Epithelial cell of alveolus of lung (primary cell): ENCODE results near the gene CHCHD1. TPM values are rescaled to one million over a fixed set of nuclear protein-coding genes. Genes with fewer than 3 reads are reported as not detected.

Experiments used
- total RNA-seq: library from RNA; depleted of rRNA; stranded (reverse); fragments of >200 nt; gene quantifications from 2 replicates; pipeline ENCODE4 v1.2.1, GENCODE V29; 2015

Gene CHCHD1
- total RNA-seq = 40.6 and 56.0 TPM in 2 replicates

GRCh38 chr10:73781879-73782748, at the start of gene CHCHD1:
Gene CHCHD1 (plus strand): TSS chr10:73782048. CDS start chr10:73782076, 28 bp downstream.

GRCh38 chr10:73743905-73744663, 37.8 kb upstream of the CHCHD1 start, which contains the start of gene SEC24C:
Gene SEC24C (plus strand): TSS chr10:73744372. CDS start chr10:73746833, 2,461 bp downstream.

DNA sequence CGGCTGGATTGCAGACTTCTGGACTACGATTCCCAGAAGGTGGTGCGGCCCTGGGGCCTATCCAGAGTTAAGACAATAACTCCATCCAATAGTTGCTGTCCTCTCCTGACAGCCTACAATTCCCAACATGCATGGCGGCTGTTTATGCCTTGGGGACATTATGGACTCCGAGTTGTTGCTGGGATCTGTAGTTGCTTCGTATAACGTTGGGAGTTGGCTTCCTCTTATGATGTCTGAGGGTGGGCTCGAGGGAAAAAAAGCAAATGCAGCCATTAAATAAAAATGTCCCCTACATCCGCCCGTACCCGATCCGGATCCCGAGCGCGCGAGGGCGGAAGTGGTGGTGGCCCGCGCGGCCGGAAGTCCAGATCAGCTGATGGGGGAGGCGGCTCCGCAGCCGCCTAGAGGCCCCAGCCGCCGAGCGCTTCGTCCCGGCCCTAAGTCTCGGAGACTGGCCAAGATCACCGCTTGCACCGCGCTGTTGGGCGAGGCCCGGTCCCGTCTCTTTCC, 3.4 kb downstream of the CHCHD1 start, which contains the start of gene ZSWIM8:
TSS of gene ZSWIM8 (plus strand) at position 396 of the 510 bp plus-strand sequence. CDS start 273 bp downstream, outside the sequence.

Other genes starting within 250 kb of the CHCHD1 start
- 5.8 and 6.5 TPM in 2 replicates for gene USP54, start 190.7 kb upstream of the CHCHD1 start, total RNA-seq
- gene MYOZ1, start 140.6 kb upstream of the CHCHD1 start, total RNA-seq = 0.39 TPM in 1 of 2 replicates, not detected in the other
- 0.08 TPM in 1 of 2 replicates, not detected in the other for gene SYNPO2L, start 126.0 kb upstream of the CHCHD1 start, total RNA-seq
- 0.13 and 4.4 TPM in 2 replicates for gene AGAP5, start 83.9 kb upstream of the CHCHD1 start, total RNA-seq
- 55.7 and 56.8 TPM in 2 replicates for gene SEC24C, start 37.7 kb upstream of the CHCHD1 start, total RNA-seq
- gene ZSWIM8, start 3.6 kb downstream of the CHCHD1 start, total RNA-seq = 33.4 and 90.1 TPM in 2 replicates
- gene NDST2, start 29.6 kb downstream of the CHCHD1 start, total RNA-seq = 7.4 and 35.7 TPM in 2 replicates
- gene CAMK2G, start 92.5 kb downstream of the CHCHD1 start, total RNA-seq = 14.7 and 18.3 TPM in 2 replicates
- 156 and 449 TPM in 2 replicates for gene PLAU, start 129.1 kb downstream of the CHCHD1 start, total RNA-seq
- gene VCL, start 216.1 kb downstream of the CHCHD1 start, total RNA-seq = 122 and 173 TPM in 2 replicates